SW480 (cell line): Measurements from ENCODE around the gene BPTF.
"Not testable (repeated sequence)": the region's sequence is repeated elsewhere in the genome, so short reads cannot be mapped to it uniquely, and the experiment has no call there.

Source experiments
- DNase-seq: peaks from one replicate; pipeline ENCODE4 v3.0.0-alpha.2; 2016; ENCODE audit warnings: low spot score

BPTF gene

GRCh38 chr17:67891481-67892119, 66.3 kb downstream of the BPTF start:
- DNase-seq: no peak

DNA sequence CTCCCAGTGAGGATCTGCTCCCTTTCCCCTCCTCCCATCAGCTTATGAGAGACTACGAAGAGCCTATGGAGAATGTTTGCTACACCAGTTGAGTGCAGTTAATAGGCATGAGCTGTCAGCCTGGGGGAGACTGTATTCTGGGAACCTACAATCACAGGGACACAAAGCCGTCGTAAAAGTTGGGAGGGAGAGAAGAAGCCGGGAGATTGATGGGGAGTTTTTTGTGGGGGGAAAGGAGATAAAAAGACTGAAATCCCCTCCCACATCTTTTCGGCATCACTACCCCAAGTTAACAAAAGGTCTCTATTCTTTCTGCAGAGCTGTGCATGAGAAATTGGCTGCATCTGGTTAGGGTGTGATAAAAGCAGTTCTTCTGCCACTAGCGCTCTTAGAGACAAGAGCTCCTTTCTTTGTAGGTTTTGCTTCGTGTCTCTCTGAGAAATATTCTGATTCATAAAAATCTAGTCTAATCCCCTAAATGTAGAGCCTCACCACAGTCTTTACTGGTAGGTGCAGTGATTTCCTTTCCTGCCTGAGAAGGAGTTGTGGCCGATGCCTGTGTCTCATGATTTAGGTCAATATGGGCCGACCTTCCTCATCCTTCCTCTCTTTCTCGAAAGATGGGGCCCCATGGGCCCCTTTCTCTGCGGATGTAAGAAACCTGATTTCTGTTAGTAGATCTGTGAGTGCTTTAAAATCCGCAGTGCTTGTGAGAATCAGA, 77.4 kb downstream of the BPTF start:
- no peak for DNase-seq

GRCh38 chr17:67905298-67905697, 80.0 kb downstream of the BPTF start:
- not testable (repeated sequence) for DNase-seq

GRCh38 chr17:67910117-67910803, 85.0 kb downstream of the BPTF start:
- not testable (repeated sequence) for DNase-seq

DNA sequence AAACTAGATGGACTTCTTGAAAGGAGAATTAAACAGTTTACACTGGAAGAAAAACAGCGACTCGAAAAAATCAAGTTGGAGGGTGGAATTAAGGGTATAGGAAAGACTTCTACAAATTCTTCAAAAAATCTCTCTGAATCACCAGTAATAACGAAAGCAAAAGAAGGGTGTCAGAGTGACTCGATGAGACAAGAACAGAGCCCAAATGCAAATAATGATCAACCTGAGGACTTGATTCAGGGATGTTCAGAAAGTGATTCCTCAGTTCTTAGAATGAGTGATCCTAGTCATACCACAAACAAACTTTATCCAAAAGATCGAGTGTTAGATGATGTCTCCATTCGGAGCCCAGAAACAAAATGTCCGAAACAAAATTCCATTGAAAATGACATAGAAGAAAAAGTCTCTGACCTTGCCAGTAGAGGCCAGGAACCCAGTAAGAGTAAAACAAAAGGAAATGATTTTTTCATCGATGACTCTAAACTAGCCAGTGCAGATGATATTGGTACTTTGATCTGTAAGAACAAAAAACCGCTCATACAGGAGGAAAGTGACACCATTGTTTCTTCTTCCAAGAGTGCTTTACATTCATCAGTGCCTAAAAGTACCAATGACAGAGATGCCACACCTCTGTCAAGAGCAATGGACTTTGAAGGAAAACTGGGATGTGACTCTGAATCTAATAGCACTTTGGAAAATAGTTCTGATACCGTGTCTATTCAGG, 85.9 kb downstream of the BPTF start:
- no peak for DNase-seq

DNA sequence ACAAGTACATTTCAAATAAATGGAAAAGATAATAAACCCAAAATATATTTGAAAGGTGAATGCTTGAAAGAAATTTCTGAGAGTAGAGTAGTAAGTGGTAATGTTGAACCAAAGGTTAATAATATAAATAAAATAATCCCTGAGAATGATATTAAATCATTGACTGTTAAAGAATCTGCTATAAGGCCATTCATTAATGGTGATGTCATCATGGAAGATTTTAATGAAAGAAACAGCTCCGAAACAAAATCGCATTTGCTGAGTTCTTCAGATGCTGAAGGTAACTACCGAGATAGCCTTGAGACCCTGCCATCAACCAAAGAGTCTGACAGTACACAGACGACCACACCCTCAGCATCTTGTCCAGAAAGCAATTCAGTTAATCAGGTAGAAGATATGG, 86.8 kb downstream of the BPTF start:
- DNase-seq: no peak

GRCh38 chr17:67912656-67913055, 87.4 kb downstream of the BPTF start:
- no peak for DNase-seq

GRCh38 chr17:67920212-67920611, 94.9 kb downstream of the BPTF start:
- no peak for DNase-seq

GRCh38 chr17:67922503-67922902, 97.2 kb downstream of the BPTF start:
- DNase-seq: no peak

DNA sequence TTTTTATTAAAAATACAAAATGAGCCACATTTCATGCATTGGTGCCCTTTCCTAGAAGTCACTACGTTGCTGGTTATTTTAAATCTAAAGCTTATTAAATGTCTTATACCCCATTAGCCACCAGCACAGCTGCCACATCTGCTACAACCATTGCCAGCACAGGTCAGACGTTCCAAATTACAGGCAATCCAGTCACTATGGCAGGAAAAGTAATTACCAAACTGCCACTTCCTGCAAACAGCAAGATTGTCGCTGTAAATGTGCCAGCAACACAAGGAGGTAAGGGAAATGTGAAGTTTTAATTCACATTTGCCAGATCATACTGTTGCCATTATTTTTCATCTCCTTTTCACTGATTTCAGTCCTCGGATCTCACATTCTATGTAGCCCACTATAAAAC, 103.5 kb downstream of the BPTF start:
- not testable (repeated sequence) for DNase-seq

DNA sequence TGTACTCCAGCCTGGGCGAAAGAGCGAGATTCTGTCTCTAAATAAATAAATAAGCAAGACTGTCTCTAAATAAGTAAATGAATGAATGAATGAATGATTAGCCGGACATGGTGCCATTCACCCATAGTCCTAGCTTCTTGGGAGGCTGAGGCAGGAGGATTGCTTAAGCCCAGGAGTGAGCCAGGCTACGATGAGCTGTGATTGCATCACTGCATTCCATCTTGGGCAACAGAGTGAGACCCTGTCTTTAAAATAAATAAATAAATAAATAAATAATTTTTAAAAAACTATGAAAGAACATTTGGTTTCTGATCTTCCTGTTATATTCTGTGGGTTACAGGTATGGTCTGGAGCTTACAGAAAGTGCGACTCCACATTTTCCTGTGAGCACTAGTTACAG, 105.9 kb downstream of the BPTF start:
- no peak for DNase-seq

GRCh38 chr17:67942810-67943209, 117.5 kb downstream of the BPTF start:
- DNase-seq: peak; percentile 50

GRCh38 chr17:67944035-67944434, 118.7 kb downstream of the BPTF start:
- DNase-seq: no peak

DNA sequence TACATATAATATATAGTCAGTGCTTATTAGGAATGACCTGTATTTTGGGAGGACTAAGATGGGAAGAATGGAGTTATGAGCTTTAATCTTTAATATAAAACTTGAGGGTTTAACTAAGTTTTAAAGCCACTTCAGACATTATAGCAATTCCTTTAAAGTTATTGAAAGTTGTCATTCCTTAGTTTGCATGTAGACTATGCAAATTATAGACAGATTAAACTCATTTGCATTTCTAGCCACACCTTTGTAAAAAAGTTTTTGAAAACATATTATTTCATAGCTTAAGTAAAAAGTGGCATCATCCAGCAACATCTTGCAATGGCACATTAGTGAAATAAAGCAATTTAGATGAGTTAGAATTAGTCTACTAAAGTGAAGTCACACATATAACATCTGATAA, 121.2 kb downstream of the BPTF start:
- no peak for DNase-seq

GRCh38 chr17:67947325-67947813, 122.1 kb downstream of the BPTF start:
- DNase-seq: no peak

DNA sequence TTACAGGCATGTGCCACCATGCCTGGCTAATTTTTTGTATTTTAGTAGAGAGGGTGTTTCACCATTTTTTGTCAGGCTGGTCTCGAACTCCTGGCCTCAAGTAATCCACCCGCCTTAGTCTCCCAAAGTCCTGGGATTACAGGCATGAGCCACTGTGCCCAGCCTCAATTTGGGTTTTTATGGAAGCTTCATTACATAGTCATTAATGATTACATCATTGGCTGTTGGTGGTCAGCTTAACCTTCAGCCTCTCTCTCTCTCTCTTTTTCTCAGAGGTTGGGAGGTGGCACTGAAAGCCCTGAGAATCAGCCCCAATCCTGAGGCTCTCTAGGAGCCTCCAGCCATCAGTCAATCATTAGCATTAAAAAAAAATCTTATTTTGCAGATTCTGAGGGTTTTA, 125.6 kb downstream of the BPTF start:
- no peak for DNase-seq

GRCh38 chr17:67959510-67959909, 134.2 kb downstream of the BPTF start:
- no peak for DNase-seq

GRCh38 chr17:67960276-67960675, 135.0 kb downstream of the BPTF start:
- not testable (repeated sequence) for DNase-seq

- not testable (repeated sequence) for DNase-seq
Observed at GRCh38 chr17:67962156-67962555, 136.9 kb downstream of the BPTF start.

DNA sequence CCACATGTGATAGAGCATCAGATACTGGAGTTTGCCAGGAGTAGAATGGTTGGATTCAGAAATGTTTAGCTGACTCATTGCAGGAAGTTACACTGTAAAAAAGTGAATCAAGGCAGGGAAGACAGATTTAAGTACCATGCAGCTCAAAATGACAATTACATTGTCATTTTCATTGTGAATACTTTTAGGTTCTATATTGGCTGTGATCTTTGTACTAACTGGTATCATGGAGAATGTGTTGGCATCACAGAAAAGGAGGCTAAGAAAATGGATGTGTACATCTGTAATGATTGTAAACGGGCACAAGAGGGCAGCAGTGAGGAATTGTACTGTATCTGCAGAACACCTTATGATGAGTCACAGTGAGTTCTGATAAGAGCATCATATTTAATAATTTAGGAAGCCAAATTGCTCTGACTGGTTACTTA, 137.9 kb downstream of the BPTF start:
- peak; percentile 58 for DNase-seq

GRCh38 chr17:67970783-67971182, 145.5 kb downstream of the BPTF start:
- no peak for DNase-seq

DNA sequence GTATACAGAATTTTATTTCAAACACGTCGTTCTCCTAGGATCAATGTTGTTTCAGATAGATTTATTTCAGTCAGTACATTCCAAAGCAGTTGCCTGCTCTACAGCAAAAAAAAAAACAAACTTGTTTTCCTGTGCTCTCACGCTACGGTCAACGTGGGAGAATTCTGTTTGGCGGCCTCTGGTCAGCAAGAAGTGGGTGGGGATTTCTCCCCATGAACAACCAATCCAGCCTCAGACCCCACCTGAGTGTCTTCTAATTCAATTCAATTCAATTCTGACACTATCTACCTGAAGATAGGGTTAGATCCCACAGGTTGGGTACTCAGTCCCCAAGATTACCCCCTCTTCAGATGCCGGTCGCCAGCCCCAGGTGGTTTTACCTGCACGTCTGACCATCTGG, 148.9 kb downstream of the BPTF start:
- no peak for DNase-seq
